HCT116 (cell line): ENCODE results near the gene MLLT6. TPM values are rescaled to one million over a fixed set of nuclear protein-coding genes. Genes with fewer than 3 reads are reported as not detected.

Experiments used
- ATAC-seq: fragments of 200-7000 bp; cut with Tn5 transposase; 2 replicates; pipeline ENCODE4 v1.9.1; 2020; ENCODE audit warnings: mild to moderate bottlenecking, moderate library complexity
- BruUV-seq: library from RNA; stranded (reverse); fragments of 400-500 nt; replicated peaks from 2 replicates; lab custom pipeline; 2021; lab: Mats Ljungman, UMichigan
- CTCF ChIA-PET: fragments of 300-600 bp; sonication (Branson Sonifier 250); formaldehyde crosslinking; loops from one replicate; lab custom pipeline; 2021; ENCODE audit warnings: antibody characterized with exemption; lab: Charles Lee
- POLR2A ChIA-PET: fragments of 300-600, 350-600 bp; sonication (Branson Sonifier 250); formaldehyde crosslinking; loops from one replicate; lab custom pipeline; 2021; ENCODE audit warnings: antibody characterized with exemption; lab: Charles Lee
- RAD21 ChIA-PET, 2 experiments: fragments of 300-600 bp; sonication (Branson Sonifier 250); formaldehyde crosslinking; loops; one replicate each; lab custom pipeline; 2023; ENCODE audit warnings: low total read pairs in 2 of 2; ENCODE audit not compliant: uncharacterized antibody in 2 of 2, unreplicated experiment in 2 of 2, low non-redundant PET in 1 of 2; lab: Charles Lee
- DNase-seq: peaks from one replicate; pipeline ENCODE4 v3.0.0-alpha.2; 2010; ENCODE audit warnings: low read depth, low spot score
- H2AFZ ChIP-seq: fragments of 200-600 bp; shearing (Covaris generic), sonication (generic); 2 replicates; pipeline ENCODE4 v1.6.1; 2017; ENCODE audit warnings: low read depth, mixed run types, mixed read lengths, antibody characterized with exemption, low read length; ENCODE audit not compliant: poor library complexity, severe bottlenecking
- H3K27ac ChIP-seq: 2 replicates; pipeline ENCODE4 v1.5.1; 2012; ENCODE audit warnings: low read depth, low read length
- H3K27me3 ChIP-seq: fragments of 200-600 bp; sonication (generic); 2 replicates; pipeline ENCODE4 v1.6.1; 2016; ENCODE audit warnings: mixed run types, low read length, mixed read lengths; ENCODE audit not compliant: insufficient read depth
- H3K36me3 ChIP-seq, 2 experiments: fragments of 200-500 bp in 1 of 2; fragments of 200-600 bp in 1 of 2; sonication (Bioruptor generic) in 1 of 2; sonication (generic) in 1 of 2; 2 replicates each; pipeline versions ENCODE4 v1.5.1 to v1.6.1; 2014 to 2016; ENCODE audit warnings: low read length in 2 of 2, inconsistent platforms in 1 of 2, mixed read lengths in 1 of 2, mixed run types in 1 of 2; ENCODE audit not compliant: insufficient read depth in 2 of 2, control insufficient read depth in 1 of 2
- H3K4me1 ChIP-seq, 2 experiments: fragments of 200-600 bp in 1 of 2; sonication (generic) in 1 of 2; 2 replicates each; pipeline versions ENCODE4 v1.5.1 to v1.6.1; 2012 to 2017; ENCODE audit warnings: low read length in 2 of 2, inconsistent platforms in 1 of 2, mild to moderate bottlenecking in 1 of 2, mixed read lengths in 1 of 2, mixed run types in 1 of 2, moderate library complexity in 1 of 2; ENCODE audit not compliant: insufficient read depth in 2 of 2, control insufficient read depth in 1 of 2
- H3K4me2 ChIP-seq: fragments of 200-600 bp; sonication (generic); 2 replicates; pipeline ENCODE4 v1.6.1; 2017; ENCODE audit warnings: mixed run types, low read length, mixed read lengths
- H3K4me3 ChIP-seq, 2 experiments: fragments of 200-600 bp in 1 of 2; sonication (generic) in 1 of 2; replicated peaks in 1 of 2; 2 replicates each; pipeline ENCODE4 v1.5.1; 2011 to 2016; ENCODE audit warnings: low read length in 2 of 2, control low read depth in 1 of 2, low read depth in 1 of 2, mild to moderate bottlenecking in 1 of 2, mixed read lengths in 1 of 2, mixed run types in 1 of 2
- H3K79me2 ChIP-seq: fragments of 200-600 bp; sonication (generic); 2 replicates; pipeline ENCODE4 v1.6.1; 2017; ENCODE audit warnings: mild to moderate bottlenecking, mixed run types, low read length, moderate library complexity, mixed read lengths; ENCODE audit not compliant: insufficient read depth
- H3K9ac ChIP-seq: fragments of 200-600 bp; sonication (generic); 2 replicates; pipeline ENCODE4 v1.6.1; 2016; ENCODE audit warnings: low read length, mixed read lengths
- H3K9me2 ChIP-seq: fragments of 200-600 bp; sonication (generic), shearing (Covaris generic); 2 replicates; pipeline ENCODE4 v1.6.1; 2017; ENCODE audit warnings: mixed run types, mild to moderate bottlenecking, moderate library complexity; ENCODE audit not compliant: insufficient read depth
- H3K9me3 ChIP-seq, 2 experiments: fragments of 200-500 bp in 1 of 2; fragments of 200-600 bp in 1 of 2; sonication (Bioruptor generic) in 1 of 2; sonication (generic) in 1 of 2; 2 replicates each; pipeline ENCODE4 v1.6.1; 2014 to 2017; ENCODE audit warnings: low read length in 2 of 2, mixed read lengths in 2 of 2, inconsistent platforms in 1 of 2, low read depth in 1 of 2, mild to moderate bottlenecking in 1 of 2, mixed run types in 1 of 2, moderate library complexity in 1 of 2; ENCODE audit not compliant: control insufficient read depth in 1 of 2, insufficient read depth in 1 of 2
- H4K20me1 ChIP-seq: fragments of 200-600 bp; sonication (generic), shearing (Covaris generic); 2 replicates; pipeline ENCODE4 v1.6.1; 2017; ENCODE audit warnings: mixed run types, mild to moderate bottlenecking, moderate library complexity; ENCODE audit not compliant: insufficient read depth
- ATF3 ChIP-seq: IDR thresholded peaks from 2 replicates; pipeline ENCODE4 v1.6.1; 2012
- CTCF ChIP-seq, 3 experiments: fragments of 200-600 bp in 1 of 3; sonication (generic) in 1 of 3; IDR thresholded peaks in 2 of 3; conservative IDR thresholded peaks in 1 of 3; 2 replicates each; pipeline ENCODE4 v1.5.1; 2012 to 2017; ENCODE audit warnings: low read depth in 2 of 3, low read length in 2 of 3, antibody characterized with exemption in 1 of 3, borderline replicate concordance in 1 of 3, control low read depth in 1 of 3, mild to moderate bottlenecking in 1 of 3, mixed read lengths in 1 of 3, mixed run types in 1 of 3, moderate library complexity in 1 of 3; ENCODE audit not compliant: insufficient read depth in 1 of 3
- EGR1 ChIP-seq: IDR thresholded peaks from 2 replicates; pipeline ENCODE4 v1.6.1; 2012; ENCODE audit warnings: low read depth
- ELF1 ChIP-seq: IDR thresholded peaks from 2 replicates; pipeline ENCODE4 v1.6.1; 2012; ENCODE audit warnings: low read depth, borderline replicate concordance
- EZH2phosphoT487 ChIP-seq: fragments of 200-600 bp; IDR thresholded peaks from 2 replicates; pipeline ENCODE4 v1.6.1; 2018; ENCODE audit warnings: antibody characterized with exemption, borderline replicate concordance
- RAD21 ChIP-seq: IDR thresholded peaks from 2 replicates; pipeline ENCODE4 v1.6.1; 2012; ENCODE audit warnings: low read depth, mild to moderate bottlenecking
- SRF ChIP-seq: IDR thresholded peaks from 2 replicates; pipeline ENCODE4 v1.6.1; 2012; ENCODE audit warnings: low read depth
- YY1 ChIP-seq: IDR thresholded peaks from 2 replicates; pipeline ENCODE4 v1.6.1; 2011; ENCODE audit warnings: low read length, low read depth, moderate library complexity, mild to moderate bottlenecking; ENCODE audit not compliant: insufficient replicate concordance; ENCODE audit errors: extremely low read depth
- ZBTB33 ChIP-seq: IDR thresholded peaks from 2 replicates; pipeline ENCODE4 v1.6.1; 2011; ENCODE audit warnings: mild to moderate bottlenecking, low read length, moderate library complexity; ENCODE audit not compliant: insufficient replicate concordance; ENCODE audit errors: extremely low read depth
- ZFX ChIP-seq: fragments of 450-650 bp; IDR thresholded peaks from 2 replicates; pipeline ENCODE4 v1.6.1; 2017
- ZNF274 ChIP-seq: fragments of 200-500 bp; sonication (Bioruptor generic); IDR thresholded peaks from 2 replicates; pipeline ENCODE4 v1.6.1; 2014; ENCODE audit warnings: mild to moderate bottlenecking, low read depth, low read length, inconsistent platforms
- intact Hi-C: fragments of 100-400 bp; cut with micrococcal nuclease; formaldehyde crosslinking; loops from 2 replicates; pipeline ENCODE4 v1.10.0; 2022
- total RNA-seq: library from RNA; stranded (reverse); gene quantifications from one replicate; pipeline ENCODE4 v1.2.1, GENCODE V29; 2021; ENCODE audit not compliant: unreplicated experiment

MLLT6 gene
- total RNA-seq, 1 experiment from 2014 or later = 110 TPM

GRCh38 chr17:38761612-38762011 lies 56.5 kb downstream of the MLLT6 start:
- Histone ChIP-seq H3K79me2 (peaks cover 46% of the 10 kb centered on the region), H3K27ac (no peak overlapping the region), H3K4me3 (no peak overlapping the region), H4K20me1 (peaks cover 4% of the 10 kb centered on the region; the same call in 1 of the 2 replicates), H3K9me2 (no peaks in the 10 kb centered on the region), H3K36me3 (peaks cover 42 to 59% of the 10 kb centered on the region in 2 experiments), H3K9me3 (no peaks in the 10 kb centered on the region), H2AFZ (no peak overlapping the region), H3K4me2 (no peak overlapping the region), H3K4me1 (no peaks in the 10 kb centered on the region), H3K9ac (no peak overlapping the region), H3K27me3 (no peaks in the 10 kb centered on the region)
- ChIA-PET RAD21 (interaction anchor here (0.5 to 0.7 kb wide), 2 partner anchors 72 to 214 kb away, joined by 3 read pairs; no protein-coding TSS in a partner anchor), CTCF (interaction anchor here (0.8 to 1.2 kb wide), 2 partner anchors 10 to 26 kb away, joined by 3 to 4 read pairs; no protein-coding TSS in a partner anchor), POLR2A (no interaction called here)
- DNase-seq (peak; percentile 34), ATAC-seq (peak; percentile 87)
- intact Hi-C loops = no loop called here
- BruUV-seq = no TSS peak
- TF ChIP-seq CTCF (IDR thresholded peaks at IDR 0.05 in 2 of 3, conservative IDR thresholded peaks at IDR 0.05 in 1 of 3; ENCODE audit: borderline replicate concordance in 1 of 3, insufficient read depth in 1 of 3, low read depth in 2 of 3, low read length in 2 of 3) (peak in 2 of 3 experiments; percentile 65 to 72; a peak in 5 of 6 replicates), ZFX (no peak), ATF3 (no peak), RAD21 (peak; percentile 68), SRF (no peak)

GRCh38 chr17:38762231-38762630 lies 57.2 kb downstream of the MLLT6 start:
- Histone ChIP-seq H3K27me3 (no peaks in the 10 kb centered on the region), H3K9ac (no peak overlapping the region), H2AFZ (no peak overlapping the region), H3K79me2 (peaks cover 40% of the 10 kb centered on the region), H3K4me1 (no peaks in the 10 kb centered on the region), H3K9me3 (no peaks in the 10 kb centered on the region), H4K20me1 (peaks cover 4% of the 10 kb centered on the region; the same call in 1 of the 2 replicates), H3K4me2 (no peak overlapping the region), H3K4me3 (no peak overlapping the region), H3K9me2 (no peaks in the 10 kb centered on the region), H3K27ac (no peak overlapping the region), H3K36me3 (peaks cover 37 to 65% of the 10 kb centered on the region in 2 experiments)
- RAD21 ChIA-PET = interaction anchor here (0.5 to 0.7 kb wide), 2 partner anchors 71 to 213 kb away, joined by 3 read pairs; no protein-coding TSS in a partner anchor
- no peak for ATAC-seq
- no peak for DNase-seq
- TF ChIP-seq EZH2phosphoT487 (no peak), ZNF274 (no peak), ELF1 (no peak), ZFX (no peak), RAD21 (no peak), YY1 (no peak), ZBTB33 (no peak), EGR1 (no peak)
- intact Hi-C loops = no loop called here
- CTCF ChIA-PET = interaction anchor here (0.8 to 1.2 kb wide), 2 partner anchors 9 to 27 kb away, joined by 3 to 4 read pairs; no protein-coding TSS in a partner anchor
- no TSS peak for BruUV-seq
- POLR2A ChIA-PET = no interaction called here
